ENCODE measurements around the gene ITGA11.

Gene ITGA11

GRCh38 chr15:68365770-68366169, 66.2 kb downstream of the ITGA11 start:
- CTCF ChIA-PET, result no interaction called here
- no peak for DNase-seq (ENCODE audit: low spot score)
- H3K27ac ChIP-seq, result no peak overlapping the region
- POLR2A ChIA-PET (ENCODE audit: low non-redundant PET), result no interaction called here
- no peak for TF ChIP-seq CTCF (conservative IDR thresholded peaks at IDR 0.05; ENCODE audit: low read depth)

GRCh38 chr15:68365140-68365745, 66.7 kb downstream of the ITGA11 start:
- DNase-seq (ENCODE audit: low spot score), result no peak
- TF ChIP-seq CTCF (conservative IDR thresholded peaks at IDR 0.05; ENCODE audit: low read depth), result no peak
- 0 out of 2 replicates have a peak overlapping the region, but pooled peaks have one; percentile 5 for H3K27ac ChIP-seq
- ChIA-PET CTCF (no interaction called here), POLR2A (ENCODE audit: low non-redundant PET) (no interaction called here)

GRCh38 chr15:68364660-68365035, 67.3 kb downstream of the ITGA11 start:
- CTCF ChIA-PET, result no interaction called here
- H3K27ac ChIP-seq, result no peak overlapping the region

GRCh38 chr15:68364028-68364659, 67.8 kb downstream of the ITGA11 start:
- CTCF ChIA-PET, result no interaction called here
- TF ChIP-seq CTCF (conservative IDR thresholded peaks at IDR 0.05; ENCODE audit: low read depth), result no peak
- POLR2A ChIA-PET (ENCODE audit: low non-redundant PET), result no interaction called here
- no peak for DNase-seq (ENCODE audit: low spot score)
- no peak overlapping the region for H3K27ac ChIP-seq

More at GRCh38 chr15:68364660-68365035, 67.3 kb downstream of the ITGA11 start:
- POLR2A ChIA-PET (ENCODE audit: low non-redundant PET), result no interaction called here
- TF ChIP-seq CTCF (conservative IDR thresholded peaks at IDR 0.05; ENCODE audit: low read depth), result no peak
- no peak for DNase-seq (ENCODE audit: low spot score)

GRCh38 chr15:68363353-68363752, 68.6 kb downstream of the ITGA11 start:
- H3K27ac ChIP-seq, result no peak overlapping the region
- no peak for DNase-seq (ENCODE audit: low spot score)
- ChIA-PET CTCF (no interaction called here), POLR2A (ENCODE audit: low non-redundant PET) (no interaction called here)
- no peak for TF ChIP-seq CTCF (conservative IDR thresholded peaks at IDR 0.05; ENCODE audit: low read depth)

GRCh38 chr15:68362537-68363126, 69.3 kb downstream of the ITGA11 start:
- DNase-seq (ENCODE audit: low spot score), result no peak
- POLR2A ChIA-PET (ENCODE audit: low non-redundant PET), result no interaction called here
- CTCF ChIA-PET, result no interaction called here

More at GRCh38 chr15:68362537-68363126, 69.3 kb downstream of the ITGA11 start:
- H3K27ac ChIP-seq, result no peak overlapping the region
- TF ChIP-seq CTCF (conservative IDR thresholded peaks at IDR 0.05; ENCODE audit: low read depth), result no peak

All from RWPE1 (cell line).